HEK293T (cell line): Measurements from ENCODE around the gene RNF14.

ENCODE experiments used
- BHLHE40 ChIP-seq: fragments of 450-650 bp; IDR thresholded peaks from 2 replicates; pipeline ENCODE4 v1.6.1; 2016; ENCODE audit warnings: mild to moderate bottlenecking, moderate library complexity, borderline replicate concordance
- L3MBTL2 ChIP-seq: fragments of 450-650 bp; conservative IDR thresholded peaks from 2 replicates; pipeline ENCODE4 v1.6.1; 2016; ENCODE audit warnings: mild to moderate bottlenecking
- SP1 ChIP-seq: fragments of 450-650 bp; IDR thresholded peaks from 2 replicates; pipeline ENCODE4 v1.6.1; 2017

DNA sequence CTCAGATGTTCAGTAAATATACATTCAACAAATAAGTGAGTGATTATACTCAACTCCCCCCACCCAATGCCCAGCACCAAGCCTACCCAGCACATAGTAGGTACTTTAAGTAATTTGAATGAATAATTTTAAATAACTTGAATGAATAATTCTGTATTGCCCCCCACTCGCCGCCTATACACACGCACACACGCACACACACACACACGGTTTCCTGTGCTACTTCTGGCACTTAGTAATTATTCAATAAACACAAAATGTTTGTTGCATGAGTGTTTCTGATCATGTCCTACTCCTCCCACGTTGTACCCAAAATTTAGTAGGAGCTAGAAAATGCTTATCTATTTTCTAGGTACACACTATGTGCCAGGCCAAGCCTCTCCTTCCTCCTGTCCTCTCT, 27.1 kb upstream of the RNF14 start:
- no peak for TF ChIP-seq BHLHE40
- no peak for TF ChIP-seq SP1
- no peak for TF ChIP-seq L3MBTL2
